Measurements from ENCODE around the gene MMP24.

The MMP24 gene

GRCh38 chr20:35283441-35284266 is 57.2 kb downstream of the MMP24 start:
- Histone ChIP-seq H3K36me3 (ENCODE audit: control insufficient read depth, insufficient read depth, low read length) (peaks cover 39% of the 10 kb centered on the region), H3K27me3 (ENCODE audit: control insufficient read depth, insufficient read depth, low read length) (no peaks in the 10 kb centered on the region), H3K4me1 (ENCODE audit: control insufficient read depth, insufficient read depth, low read length) (peaks cover 3% of the 10 kb centered on the region), H3K4me3 (ENCODE audit: low read depth, low read length) (peak overlapping the region; percentile 89), H3K9ac (ENCODE audit: low read length) (peak overlapping the region; percentile 97), H3K9me3 (ENCODE audit: control insufficient read depth, insufficient read depth, low read depth, low read length) (no peaks in the 10 kb centered on the region), H3K27ac (ENCODE audit: low read depth, low read length) (peak overlapping the region; percentile 80; the same call in 1 of the 2 replicates)

GRCh38 chr20:35284267-35284991 is 57.9 kb downstream of the MMP24 start, which contains the start of gene EIF6:
EIF6 (minus strand) TSS chr20:35284772; CDS start chr20:35284487, 285 bp downstream.
- peaks cover 3% of the 10 kb centered on the region for H3K4me1 ChIP-seq (ENCODE audit: control insufficient read depth, insufficient read depth, low read length)
- peak within 1 kb of the TSS; percentile 80; the same call in 1 of the 2 replicates for H3K27ac ChIP-seq (ENCODE audit: low read depth, low read length)
- peaks cover 32% of the 10 kb centered on the region for H3K36me3 ChIP-seq (ENCODE audit: control insufficient read depth, insufficient read depth, low read length)
- peak within 1 kb of the TSS; percentile 97 for H3K9ac ChIP-seq (ENCODE audit: low read length)
- H3K9me3 ChIP-seq (ENCODE audit: control insufficient read depth, insufficient read depth, low read depth, low read length), result no peaks in the 10 kb centered on the region
- peak within 1 kb of the TSS; percentile 89 for H3K4me3 ChIP-seq (ENCODE audit: low read depth, low read length)
- H3K27me3 ChIP-seq (ENCODE audit: control insufficient read depth, insufficient read depth, low read length), result no peaks in the 10 kb centered on the region

- peak overlapping the region; percentile 80; the same call in 1 of the 2 replicates for H3K27ac ChIP-seq (ENCODE audit: low read depth, low read length)
- peak overlapping the region; percentile 89 for H3K4me3 ChIP-seq (ENCODE audit: low read depth, low read length)
- H3K36me3 ChIP-seq (ENCODE audit: control insufficient read depth, insufficient read depth, low read length), result peaks cover 24% of the 10 kb centered on the region
- peaks cover 4% of the 10 kb centered on the region; the same call in 1 of the 2 replicates for H3K27me3 ChIP-seq (ENCODE audit: control insufficient read depth, insufficient read depth, low read length)
- peaks cover 3% of the 10 kb centered on the region for H3K4me1 ChIP-seq (ENCODE audit: control insufficient read depth, insufficient read depth, low read length)
- H3K9me3 ChIP-seq (ENCODE audit: control insufficient read depth, insufficient read depth, low read depth, low read length), result no peaks in the 10 kb centered on the region
- H3K9ac ChIP-seq (ENCODE audit: low read length), result peak overlapping the region; percentile 97
These were observed 58.7 kb downstream of the MMP24 start for GRCh38 chr20:35284992-35285805.

GRCh38 chr20:35285806-35286076 is 59.3 kb downstream of the MMP24 start:
- peak overlapping the region; percentile 89; the same call in 1 of the 2 replicates for H3K4me3 ChIP-seq (ENCODE audit: low read depth, low read length)
- no peak overlapping the region for H3K27ac ChIP-seq (ENCODE audit: low read depth, low read length)
- H3K27me3 ChIP-seq (ENCODE audit: control insufficient read depth, insufficient read depth, low read length), result peaks cover 4% of the 10 kb centered on the region; the same call in 1 of the 2 replicates
- peaks cover 3% of the 10 kb centered on the region for H3K4me1 ChIP-seq (ENCODE audit: control insufficient read depth, insufficient read depth, low read length)
- no peaks in the 10 kb centered on the region for H3K9me3 ChIP-seq (ENCODE audit: control insufficient read depth, insufficient read depth, low read depth, low read length)
- peaks cover 19% of the 10 kb centered on the region for H3K36me3 ChIP-seq (ENCODE audit: control insufficient read depth, insufficient read depth, low read length)
- H3K9ac ChIP-seq (ENCODE audit: low read length), result no peak overlapping the region

- no peak overlapping the region for H3K27ac ChIP-seq (ENCODE audit: low read depth, low read length)
- H3K36me3 ChIP-seq (ENCODE audit: control insufficient read depth, insufficient read depth, low read length), result peaks cover 17% of the 10 kb centered on the region
- no peaks in the 10 kb centered on the region for H3K9me3 ChIP-seq (ENCODE audit: control insufficient read depth, insufficient read depth, low read depth, low read length)
- H3K9ac ChIP-seq (ENCODE audit: low read length), result no peak overlapping the region
- H3K27me3 ChIP-seq (ENCODE audit: control insufficient read depth, insufficient read depth, low read length), result peaks cover 4% of the 10 kb centered on the region; the same call in 1 of the 2 replicates
- H3K4me3 ChIP-seq (ENCODE audit: low read depth, low read length), result no peak overlapping the region
- H3K4me1 ChIP-seq (ENCODE audit: control insufficient read depth, insufficient read depth, low read length), result peaks cover 3% of the 10 kb centered on the region
These were observed 59.8 kb downstream of the MMP24 start for GRCh38 chr20:35286077-35286898.

GRCh38 chr20:35286899-35287508 is 60.5 kb downstream of the MMP24 start:
- peaks cover 4% of the 10 kb centered on the region; the same call in 1 of the 2 replicates for H3K27me3 ChIP-seq (ENCODE audit: control insufficient read depth, insufficient read depth, low read length)
- H3K36me3 ChIP-seq (ENCODE audit: control insufficient read depth, insufficient read depth, low read length), result peaks cover 11% of the 10 kb centered on the region
- no peak overlapping the region for H3K27ac ChIP-seq (ENCODE audit: low read depth, low read length)
- H3K4me1 ChIP-seq (ENCODE audit: control insufficient read depth, insufficient read depth, low read length), result peaks cover 3% of the 10 kb centered on the region
- H3K9ac ChIP-seq (ENCODE audit: low read length), result no peak overlapping the region
- H3K9me3 ChIP-seq (ENCODE audit: control insufficient read depth, insufficient read depth, low read depth, low read length), result no peaks in the 10 kb centered on the region
- no peak overlapping the region for H3K4me3 ChIP-seq (ENCODE audit: low read depth, low read length)

GRCh38 chr20:35287509-35288324 is 61.2 kb downstream of the MMP24 start:
- Histone ChIP-seq H3K27ac (ENCODE audit: low read depth, low read length) (no peak overlapping the region), H3K4me3 (ENCODE audit: low read depth, low read length) (no peak overlapping the region), H3K4me1 (ENCODE audit: control insufficient read depth, insufficient read depth, low read length) (peaks cover 3% of the 10 kb centered on the region), H3K9ac (ENCODE audit: low read length) (no peak overlapping the region), H3K27me3 (ENCODE audit: control insufficient read depth, insufficient read depth, low read length) (peaks cover 4% of the 10 kb centered on the region; the same call in 1 of the 2 replicates), H3K9me3 (ENCODE audit: control insufficient read depth, insufficient read depth, low read depth, low read length) (no peaks in the 10 kb centered on the region), H3K36me3 (ENCODE audit: control insufficient read depth, insufficient read depth, low read length) (peaks cover 5% of the 10 kb centered on the region; the same call in 1 of the 2 replicates)

GRCh38 chr20:35288325-35289060 is 62.0 kb downstream of the MMP24 start:
- Histone ChIP-seq H3K9ac (ENCODE audit: low read length) (no peak overlapping the region), H3K4me1 (ENCODE audit: control insufficient read depth, insufficient read depth, low read length) (peaks cover under 1% of the 10 kb centered on the region), H3K4me3 (ENCODE audit: low read depth, low read length) (no peak overlapping the region)

More at GRCh38 chr20:35288325-35289060, 62.0 kb downstream of the MMP24 start:
- Histone ChIP-seq H3K27me3 (ENCODE audit: control insufficient read depth, insufficient read depth, low read length) (peaks cover 4% of the 10 kb centered on the region; the same call in 1 of the 2 replicates), H3K9me3 (ENCODE audit: control insufficient read depth, insufficient read depth, low read depth, low read length) (no peaks in the 10 kb centered on the region), H3K27ac (ENCODE audit: low read depth, low read length) (no peak overlapping the region), H3K36me3 (ENCODE audit: control insufficient read depth, insufficient read depth, low read length) (0 out of 2 replicates have a peak, but pooled peaks cover under 1% of the 10 kb centered on the region)
